Spleen (tissue), 11 donors: ENCODE results near the gene UACA. TPM values are rescaled to one million over a fixed set of nuclear protein-coding genes. Genes with fewer than 3 reads are reported as not detected.

Experiments used
- DNase-seq: peaks from one replicate; pipeline ENCODE4 v3.0.0-alpha.2; 2020
- H3K27ac ChIP-seq, 8 donors: fragments of 200-600 bp; sonication (generic) in 7 of 8; 1 replicate in 4 of 8; 2 replicates in 4 of 8; pipeline versions ENCODE4 v1.5.0 to v1.8.0; 2016 to 2021; ENCODE audit warnings: inconsistent platforms in 4 of 8, mild to moderate bottlenecking in 4 of 8, moderate library complexity in 1 of 8
- H3K27me3 ChIP-seq, 7 donors: fragments of 200-600 bp; sonication (generic) in 6 of 7; replicated peaks in 1 of 7; 1 replicate in 4 of 7; 2 replicates in 3 of 7; pipeline versions ENCODE4 v1.5.0 to v1.8.0; 2016 to 2021; ENCODE audit warnings: inconsistent platforms in 3 of 7, mild to moderate bottlenecking in 1 of 7
- H3K36me3 ChIP-seq, 6 donors: fragments of 200-600 bp; sonication (generic) in 5 of 6; 1 replicate in 4 of 6; 2 replicates in 2 of 6; pipeline versions ENCODE4 v1.5.0 to v1.8.0; 2016 to 2021; ENCODE audit warnings: inconsistent platforms in 2 of 6
- H3K4me1 ChIP-seq, 6 donors: fragments of 200-600 bp; sonication (generic) in 5 of 6; 1 replicate in 3 of 6; 2 replicates in 3 of 6; pipeline versions ENCODE4 v1.5.0 to v1.8.0; 2016 to 2021; ENCODE audit warnings: inconsistent platforms in 3 of 6
- H3K4me3 ChIP-seq, 8 donors: fragments of 200-600 bp; sonication (generic) in 7 of 8; 1 replicate in 4 of 8; 2 replicates in 4 of 8; pipeline versions ENCODE4 v1.5.0 to v1.8.0; 2016 to 2021; ENCODE audit warnings: inconsistent platforms in 4 of 8, mild to moderate bottlenecking in 4 of 8, moderate library complexity in 2 of 8
- H3K9me3 ChIP-seq, 8 donors: fragments of 200-600 bp; sonication (generic) in 7 of 8; 1 replicate in 4 of 8; 2 replicates in 4 of 8; pipeline versions ENCODE4 v1.5.0 to v1.8.0; 2016 to 2021; ENCODE audit warnings: inconsistent platforms in 4 of 8
- POLR2A ChIP-seq, 3 donors: fragments of 450-650 bp; IDR thresholded peaks; one replicate each; pipeline ENCODE4 v1.5.1; 2017; ENCODE audit warnings: antibody characterized with exemption in 3 of 3, mild to moderate bottlenecking in 1 of 3
- POLR2AphosphoS5 ChIP-seq, 3 donors: sonication (generic); formaldehyde crosslinking; IDR thresholded peaks; one replicate each; pipeline ENCODE4 v1.5.1; 2017; ENCODE audit warnings: antibody characterized with exemption in 3 of 3
- WGBS, 5 donors: extraction: QIAGEN DNeasy Blood & Tissue Kit in 3 of 5; methylation state at CpG; one replicate each; pipeline versions ENCODE4 v1.1.5 to v1.1.7; 2013 to 2018; 5-methylcytosine and 5-hydroxymethylcytosine counted together
- intact Hi-C: fragments of 100-400 bp; cut with DNase I; formaldehyde crosslinking; loops from one replicate; pipeline ENCODE4 v1.15.0; 2023; ENCODE audit warnings: low total_unique reads
- polyA plus RNA-seq, 3 donors: library from polyadenylated mRNA; stranded (reverse); fragments of 200-250 nt; gene quantifications; one replicate each; pipeline ENCODE4 v1.2.1, GENCODE V29; 2013
- total RNA-seq, 7 donors: library from RNA; depleted of rRNA in 3 of 7; stranded (reverse); fragments of >200 nt in 3 of 7; fragmentation: NEBNext Ultra II Directional in 4 of 7; extraction: Animal tissue kit (Norgen Biotek cat#: 25700) in 4 of 7; gene quantifications; one replicate each; pipeline versions ENCODE4 v1.1.0 to v1.2.1, GENCODE V29; 2016 to 2021
- TF ChIP-seq, protein P1 (sequence below), 11 experiments: fragments of 200-600 bp in 7 of 11; fragments of 450-650 bp in 4 of 11; sonication (generic) in 4 of 11; IDR thresholded peaks in 8 of 11; conservative IDR thresholded peaks in 3 of 11; 1 replicate in 7 of 11; 2 replicates in 4 of 11; pipeline versions ENCODE4 v1.4.0 to v1.8.0; 2016 to 2021; ENCODE audit warnings: antibody characterized with exemption in 11 of 11, inconsistent platforms in 4 of 11, mild to moderate bottlenecking in 1 of 11
- donor health status: healthy with polysubstance abuse.
- donor health status: DM: no; HTN: no; CAD: no; lungs with moderate emphysema.
- donor health status: DM: no; HTN: no; CAD: no.
- donor health status: Bipolar disorder and iron deficiency.
- donor health status: healthy.
- donor health status: DM: no; HTN: no; CAD: no.
- donor health status: DM: yes; HTN: yes; CAD: no.

The UACA gene
- total and polyA plus RNA-seq, 10 donors = 21.9 to 113 (median 78.6) TPM

GRCh38 chr15:70690021-70690420 is 73.3 kb downstream of the UACA start:
- no peaks in the 10 kb centered on the region for H3K9me3 ChIP-seq
- TF ChIP-seq POLR2AphosphoS5 (IDR thresholded peaks at IDR 0.05) (no peak), POLR2A (IDR thresholded peaks at IDR 0.05) (no peak)
- TF ChIP-seq, protein P1, sequence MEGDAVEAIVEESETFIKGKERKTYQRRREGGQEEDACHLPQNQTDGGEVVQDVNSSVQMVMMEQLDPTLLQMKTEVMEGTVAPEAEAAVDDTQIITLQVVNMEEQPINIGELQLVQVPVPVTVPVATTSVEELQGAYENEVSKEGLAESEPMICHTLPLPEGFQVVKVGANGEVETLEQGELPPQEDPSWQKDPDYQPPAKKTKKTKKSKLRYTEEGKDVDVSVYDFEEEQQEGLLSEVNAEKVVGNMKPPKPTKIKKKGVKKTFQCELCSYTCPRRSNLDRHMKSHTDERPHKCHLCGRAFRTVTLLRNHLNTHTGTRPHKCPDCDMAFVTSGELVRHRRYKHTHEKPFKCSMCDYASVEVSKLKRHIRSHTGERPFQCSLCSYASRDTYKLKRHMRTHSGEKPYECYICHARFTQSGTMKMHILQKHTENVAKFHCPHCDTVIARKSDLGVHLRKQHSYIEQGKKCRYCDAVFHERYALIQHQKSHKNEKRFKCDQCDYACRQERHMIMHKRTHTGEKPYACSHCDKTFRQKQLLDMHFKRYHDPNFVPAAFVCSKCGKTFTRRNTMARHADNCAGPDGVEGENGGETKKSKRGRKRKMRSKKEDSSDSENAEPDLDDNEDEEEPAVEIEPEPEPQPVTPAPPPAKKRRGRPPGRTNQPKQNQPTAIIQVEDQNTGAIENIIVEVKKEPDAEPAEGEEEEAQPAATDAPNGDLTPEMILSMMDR (IDR thresholded peaks at IDR 0.05 in 8 of 11, conservative IDR thresholded peaks at IDR 0.05 in 3 of 11) = no peak
- DNase-seq = no peak
- intact Hi-C loops = no loop called here
- H3K27ac ChIP-seq = no peak overlapping the region
- peaks cover 0 to 15% (median 2%) of the 10 kb centered on the region in 6 donors for H3K36me3 ChIP-seq
- no peak overlapping the region for H3K4me3 ChIP-seq
- peaks cover 0 to 25% (median 11%) of the 10 kb centered on the region in 6 donors for H3K4me1 ChIP-seq
- 95 to 99% (median 96%) methylated on average over 2 of the region's 2 CpGs for WGBS, 5 donors
- H3K27me3 ChIP-seq = no peaks in the 10 kb centered on the region

- peaks cover 0 to 25% (median 11%) of the 10 kb centered on the region in 6 donors for H3K4me1 ChIP-seq
- H3K27me3 ChIP-seq = no peaks in the 10 kb centered on the region
- DNase-seq = no peak
- no peak overlapping the region for H3K4me3 ChIP-seq
- TF ChIP-seq POLR2A (IDR thresholded peaks at IDR 0.05) = no peak
- TF ChIP-seq POLR2AphosphoS5 (IDR thresholded peaks at IDR 0.05) = no peak
- TF ChIP-seq, protein P1 (IDR thresholded peaks at IDR 0.05 in 8 of 11, conservative IDR thresholded peaks at IDR 0.05 in 3 of 11) = no peak
- H3K9me3 ChIP-seq = no peaks in the 10 kb centered on the region
- no peak overlapping the region for H3K27ac ChIP-seq
- WGBS, 5 donors = 88 to 96% (median 91%) methylated on average over 3 of the region's 3 CpGs
- intact Hi-C loops = no loop called here
- H3K36me3 ChIP-seq = peaks cover 0 to 14% (median 2%) of the 10 kb centered on the region in 6 donors
Observed at GRCh38 chr15:70687482-70687881, 75.9 kb downstream of the UACA start.

DNA sequence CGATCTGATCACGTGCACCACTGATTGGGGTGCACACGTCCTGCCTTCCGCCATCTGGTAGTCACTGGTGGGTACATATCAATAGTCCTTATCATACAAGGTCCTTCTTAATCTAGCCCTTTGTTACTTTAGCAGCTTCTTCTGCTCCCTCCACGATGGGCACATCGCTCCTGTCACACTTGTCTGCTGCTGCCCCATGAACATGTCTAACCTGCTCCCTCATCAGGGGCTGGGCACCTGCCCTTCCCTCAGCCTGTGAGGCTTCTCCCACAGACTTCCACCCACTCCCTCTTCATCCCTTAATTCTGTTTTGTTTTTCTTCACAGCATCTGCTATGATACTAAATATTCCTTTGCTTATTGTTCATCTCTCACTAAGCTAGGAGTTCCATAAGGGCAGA is 82.5 kb downstream of the UACA start:
- no peak for DNase-seq
- H3K9me3 ChIP-seq = no peaks in the 10 kb centered on the region
- intact Hi-C loops = no loop called here
- TF ChIP-seq POLR2AphosphoS5 (IDR thresholded peaks at IDR 0.05) = no peak
- TF ChIP-seq, protein P1 (IDR thresholded peaks at IDR 0.05 in 8 of 11, conservative IDR thresholded peaks at IDR 0.05 in 3 of 11) = no peak
- no peak for TF ChIP-seq POLR2A (IDR thresholded peaks at IDR 0.05)
- H3K27ac ChIP-seq = peak overlapping the region in 2 of 8 donors; percentile 26 to 44
- H3K4me1 ChIP-seq = peaks cover 0 to 16% (median 9%) of the 10 kb centered on the region in 6 donors
- WGBS, 5 donors = 80 to 93% (median 86%) methylated on average over 6 of the region's 6 CpGs
- H3K27me3 ChIP-seq = peaks cover 0 to 7% (median 0%) of the 10 kb centered on the region in 7 donors
- H3K4me3 ChIP-seq = no peak overlapping the region
- H3K36me3 ChIP-seq = peaks cover 0 to 12% (median 3%) of the 10 kb centered on the region in 6 donors

- no peak for TF ChIP-seq POLR2A (IDR thresholded peaks at IDR 0.05)
- no peak for TF ChIP-seq POLR2AphosphoS5 (IDR thresholded peaks at IDR 0.05)
- TF ChIP-seq, protein P1 (IDR thresholded peaks at IDR 0.05 in 8 of 11, conservative IDR thresholded peaks at IDR 0.05 in 3 of 11) = peak in 1 of 11 experiments; percentile 0
- peaks cover 0 to 7% (median 0%) of the 10 kb centered on the region in 7 donors for H3K27me3 ChIP-seq
- peaks cover 0 to 16% (median 9%) of the 10 kb centered on the region in 6 donors for H3K4me1 ChIP-seq
- H3K9me3 ChIP-seq = no peaks in the 10 kb centered on the region
- intact Hi-C loops = loop anchor here (5.0 to 10.0 kb wide), 2 partner anchors 45 to 132 kb away; no protein-coding TSS in a partner anchor
- DNase-seq = no peak
- H3K36me3 ChIP-seq = peaks cover 0 to 21% (median 5%) of the 10 kb centered on the region in 6 donors
- H3K4me3 ChIP-seq = no peak overlapping the region
- peak overlapping the region in 2 of 8 donors; percentile 14 to 26 for H3K27ac ChIP-seq
Observed at GRCh38 chr15:70679919-70680231, 83.5 kb downstream of the UACA start.
